NCI-H2171 (cell line): ENCODE data around the gene KAZN.

Source experiments
- DNase-seq: peaks from one replicate; lab custom pipeline; 2025; lab: John Stamatoyannopoulos, UW

KAZN gene

GRCh38 chr1:15160626-15161025 is 562.1 kb downstream of the KAZN start:
- DNase-seq: peak; percentile 60

- DNase-seq: no peak
Measured at GRCh38 chr1:15167386-15167785, 568.9 kb downstream of the KAZN start.
